ENCODE data around the gene ARFGEF2. TPM values are rescaled to one million over a fixed set of nuclear protein-coding genes. Genes with fewer than 3 reads are reported as not detected.

The ARFGEF2 gene
- total and polyA plus RNA-seq, 2 of the 4 experiments (the other 2 are of a cell fraction), result 10.3 to 39.1 TPM

- Histone ChIP-seq H4K91ac (ENCODE audit: insufficient read depth, low read depth, low read length) (no peak overlapping the region), H3K4me3 (ENCODE audit: insufficient read depth, low read depth, low read length) (no peak overlapping the region), H3K4me1 (ENCODE audit: control insufficient read depth, insufficient read depth, low read length) (no peaks in the 10 kb centered on the region), H4K8ac (ENCODE audit: low read depth in 2 of 2, low read length in 2 of 2) (no peak overlapping the region), H3K4ac (ENCODE audit: low read depth, low read length) (no peak overlapping the region), H3K9ac (ENCODE audit: low read depth, low read length) (no peak overlapping the region), H3K18ac (ENCODE audit: low read depth, low read length) (no peak overlapping the region), H4K20me1 (ENCODE audit: insufficient read depth, low read length) (no peaks in the 10 kb centered on the region), H2BK5ac (ENCODE audit: low read depth, low read length, poor library complexity, severe bottlenecking) (no peak overlapping the region), H3K9me3 (ENCODE audit: control insufficient read depth, insufficient read depth, low read length) (peaks cover 11% of the 10 kb centered on the region), H3K79me1 (ENCODE audit: low read depth in 1 of 2, low read length in 2 of 2) (no peaks in the 10 kb centered on the region), H2AFZ (replicated peaks; ENCODE audit: low read length, poor library complexity) (no peak overlapping the region), H3K27me3 (ENCODE audit: control insufficient read depth, insufficient read depth, low read length) (peaks cover 15% of the 10 kb centered on the region), H2AK5ac (ENCODE audit: low read depth, low read length) (no peak overlapping the region), H2BK20ac (ENCODE audit: low read depth, low read length) (no peak overlapping the region), H3K56ac (ENCODE audit: extremely low read depth, insufficient read depth, low read length) (no peak overlapping the region), H3K14ac (replicated peaks; ENCODE audit: low read depth, low read length) (no peak overlapping the region), H2BK15ac (ENCODE audit: low read depth, low read length) (no peak overlapping the region), H3K27ac (ENCODE audit: insufficient read depth, low read length) (no peak overlapping the region), H3K23ac (ENCODE audit: low read depth, low read length) (no peak overlapping the region), H4K5ac (ENCODE audit: low read depth, low read length) (no peak overlapping the region), H2AK9ac (replicated peaks; ENCODE audit: low read depth, low read length, poor library complexity) (no peak overlapping the region), H3K36me3 (ENCODE audit: control insufficient read depth, insufficient read depth, low read length) (no peaks in the 10 kb centered on the region), H2BK120ac (ENCODE audit: low read depth, low read length) (no peak overlapping the region), H3K9me1 (ENCODE audit: insufficient read depth, low read length) (no peaks in the 10 kb centered on the region), H3K4me2 (ENCODE audit: low read depth, low read length) (no peak overlapping the region)
- ChIA-PET CTCF (no interaction called here), POLR2A (ENCODE audit: unreplicated experiment) (no interaction called here)
- no peak for DNase-seq
- WGBS, 2 experiments (ENCODE audit: extremely low coverage in 2 of 2, insufficient read length in 1 of 2), result no CpG with 5 or more reads among the region's 3 CpGs
- intact Hi-C loops (cut with micrococcal nuclease), result no loop called here
- no peak for ATAC-seq (ENCODE audit: low read depth)
- TF ChIP-seq NFE2L2 (IDR thresholded peaks at IDR 0.05; ENCODE audit: low read depth, low read length), result no peak
- TF ChIP-seq RCOR1 (IDR thresholded peaks at IDR 0.05; ENCODE audit: insufficient replicate concordance, low read length), result no peak
- no peak for TF ChIP-seq CTCF (conservative IDR thresholded peaks at IDR 0.05; ENCODE audit: low read depth, low read length)
- TF ChIP-seq BHLHE40 (IDR thresholded peaks at IDR 0.05; ENCODE audit: low read depth, low read length), result no peak
- no peak for TF ChIP-seq ELK1 (IDR thresholded peaks at IDR 0.05; ENCODE audit: borderline replicate concordance, low read depth, low read length)
- no peak for TF ChIP-seq MAZ (IDR thresholded peaks at IDR 0.05; ENCODE audit: borderline replicate concordance, low read depth, low read length)
- no peak for TF ChIP-seq RFX5 (IDR thresholded peaks at IDR 0.05; ENCODE audit: low read depth, low read length)
- TF ChIP-seq CHD1 (IDR thresholded peaks at IDR 0.05; ENCODE audit: low read depth, low read length), result no peak
- no peak for TF ChIP-seq SMC3 (IDR thresholded peaks at IDR 0.05; ENCODE audit: low read depth, low read length)
- TF ChIP-seq FOS (IDR thresholded peaks at IDR 0.05; ENCODE audit: low read depth, low read length), result no peak
- TF ChIP-seq RAD21 (IDR thresholded peaks at IDR 0.05; ENCODE audit: low read length), result no peak
- no peak for TF ChIP-seq MAFK (IDR thresholded peaks at IDR 0.05; ENCODE audit: low read depth, low read length)
- TF ChIP-seq CEBPB (IDR thresholded peaks at IDR 0.05; ENCODE audit: low read depth, low read length), result no peak
- no peak for TF ChIP-seq USF2 (IDR thresholded peaks at IDR 0.05; ENCODE audit: low read depth, low read length)
- TF ChIP-seq MXI1 (IDR thresholded peaks at IDR 0.05; ENCODE audit: borderline replicate concordance, low read depth, low read length), result no peak
- no peak for TF ChIP-seq POLR2A (IDR thresholded peaks at IDR 0.05; ENCODE audit: low read depth, low read length)
- BruUV-seq (replicated peaks), result no TSS peak
- in situ Hi-C loops (cut with MboI; ENCODE audit: low sequenced_read_pairs), result loop anchor here (25.0 kb wide), 1 partner anchor 102 kb away; no protein-coding TSS in a partner anchor
- dilution Hi-C loops (cut with HindIII; ENCODE audit: low sequenced_read_pairs, unreplicated experiment), result no loop called here
Measured at GRCh38 chr20:48889140-48889790, 32.2 kb upstream of the ARFGEF2 start.

Measured in IMR-90 (cell line).